Activated T-cell treated with anti-CD3 and anti-CD28 coated beads, Interleukin-2, amount 50 U/mL, for 48 hours (primary cell): Measurements from ENCODE around the gene ZFPM1.
A peak's percentile ranks its signal among the peaks of the same experiment; 100 is the strongest.

Source experiments
- DNase-seq, 2 experiments: peaks; one replicate each; pipeline ENCODE4 v3.0.0-alpha.2; 2020

ZFPM1 gene

GRCh38 chr16:88530858-88531203 lies 77.8 kb downstream of the ZFPM1 start:
- no peak for DNase-seq

GRCh38 chr16:88531346-88531745 lies 78.3 kb downstream of the ZFPM1 start:
- no peak for DNase-seq

GRCh38 chr16:88531931-88532433 lies 78.9 kb downstream of the ZFPM1 start:
- DNase-seq = no peak

- DNase-seq = no peak
These were observed 79.6 kb downstream of the ZFPM1 start for GRCh38 chr16:88532434-88533241.

- DNase-seq = no peak
These were observed 80.4 kb downstream of the ZFPM1 start for GRCh38 chr16:88533381-88533917.

- peak; percentile 84 to 90 for DNase-seq
These were observed 81.0 kb downstream of the ZFPM1 start for GRCh38 chr16:88533932-88534637.

- peak; percentile 55 to 65 for DNase-seq
These were observed 81.6 kb downstream of the ZFPM1 start for GRCh38 chr16:88534638-88535190.

- no peak for DNase-seq
These were observed 82.2 kb downstream of the ZFPM1 start for GRCh38 chr16:88535191-88535856.

GRCh38 chr16:88535857-88536222 lies 82.8 kb downstream of the ZFPM1 start:
- no peak for DNase-seq

- no peak for DNase-seq
These were observed 83.4 kb downstream of the ZFPM1 start for GRCh38 chr16:88536510-88536909.

- DNase-seq = no peak
These were observed 84.1 kb downstream of the ZFPM1 start for GRCh38 chr16:88536971-88537751.

GRCh38 chr16:88537859-88538258 lies 84.8 kb downstream of the ZFPM1 start:
- DNase-seq = no peak

- no peak for DNase-seq
These were observed 85.4 kb downstream of the ZFPM1 start for GRCh38 chr16:88538366-88539060.

GRCh38 chr16:88539261-88539651 lies 86.2 kb downstream of the ZFPM1 start:
- no peak for DNase-seq

- no peak for DNase-seq
These were observed 86.7 kb downstream of the ZFPM1 start for GRCh38 chr16:88539652-88540345.

GRCh38 chr16:88540346-88540977 lies 87.4 kb downstream of the ZFPM1 start:
- no peak for DNase-seq

GRCh38 chr16:88541831-88542616 lies 88.9 kb downstream of the ZFPM1 start:
- DNase-seq = no peak

GRCh38 chr16:88543230-88543813 lies 90.2 kb downstream of the ZFPM1 start:
- no peak for DNase-seq

GRCh38 chr16:88545781-88546180 lies 92.7 kb downstream of the ZFPM1 start:
- no peak for DNase-seq
